GM19372 (cell line): ENCODE data around the gene FOXL2.
"Not testable (repeated sequence)": the region's sequence is repeated elsewhere in the genome, so short reads cannot be mapped to it uniquely, and the experiment has no call there.

Experiments used
- ATAC-seq: cut with Tn5 transposase; IDR thresholded peaks from one replicate; pipeline ENCODE4 v1.9.1; 2021; ENCODE audit warnings: mild to moderate bottlenecking, low read depth, moderate library complexity; ENCODE audit not compliant: unreplicated experiment

The FOXL2 gene

DNA sequence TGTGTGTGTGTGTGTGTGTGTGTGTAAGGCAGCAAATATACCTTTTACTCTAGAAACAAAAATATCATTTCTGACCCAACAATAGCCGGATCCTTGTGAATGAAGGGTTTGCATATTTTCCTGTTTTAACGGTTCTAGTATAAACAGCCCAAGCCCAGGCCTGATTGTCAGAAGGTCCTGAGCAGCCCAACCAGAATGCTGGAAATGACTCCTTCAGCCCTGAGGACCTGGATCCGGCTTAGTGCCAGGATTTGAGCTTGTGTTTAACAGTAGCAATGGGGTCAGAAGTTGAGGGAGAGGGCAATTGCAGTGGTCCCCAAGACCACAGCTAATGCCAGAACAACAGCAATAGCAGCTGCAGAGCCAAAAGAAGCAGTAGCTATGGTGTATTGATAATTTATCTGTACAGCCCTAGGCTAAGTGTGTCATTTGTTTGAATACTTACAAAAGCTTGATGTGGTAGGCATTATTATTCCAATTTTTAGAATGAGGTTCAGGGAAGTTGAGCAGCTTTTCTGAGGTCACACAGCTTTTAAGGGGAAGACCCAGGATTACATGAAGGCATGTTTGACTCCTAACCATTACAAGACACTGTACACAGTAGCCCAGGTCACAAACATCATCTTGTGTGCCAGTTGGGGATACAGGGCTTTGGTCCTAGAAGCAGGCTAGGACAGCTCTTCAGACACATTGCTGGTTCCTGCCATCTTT, 12.8 kb downstream of the FOXL2 start:
- no peak for ATAC-seq

DNA sequence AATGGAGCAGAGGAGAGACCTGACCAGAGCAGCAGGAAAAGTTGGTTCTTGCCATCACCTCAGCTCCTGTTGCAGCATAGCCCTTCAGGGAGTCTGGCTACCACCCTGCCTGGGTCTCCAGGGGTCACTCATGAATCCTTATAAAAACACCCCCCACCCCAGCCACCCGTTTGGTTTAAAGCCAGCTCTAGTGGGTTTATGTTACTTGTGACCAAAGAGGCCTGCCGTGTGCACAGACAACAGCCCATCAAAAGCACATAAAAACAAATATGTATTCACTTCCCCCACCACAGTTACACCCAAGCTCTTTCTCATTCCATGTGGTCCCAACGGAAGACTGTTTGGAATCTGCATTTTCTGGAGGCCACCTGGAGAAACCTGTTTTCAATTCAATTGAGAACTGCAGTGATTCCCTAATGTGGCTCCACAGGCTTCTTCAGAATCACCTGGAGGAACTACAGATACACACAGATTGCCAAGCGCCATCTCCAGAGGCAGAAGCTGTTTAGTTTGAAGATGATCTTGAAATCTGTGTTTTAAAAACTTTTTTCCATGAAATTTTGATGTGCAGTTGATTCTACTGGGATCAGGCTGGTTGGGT, 13.8 kb downstream of the FOXL2 start:
- no peak for ATAC-seq

DNA sequence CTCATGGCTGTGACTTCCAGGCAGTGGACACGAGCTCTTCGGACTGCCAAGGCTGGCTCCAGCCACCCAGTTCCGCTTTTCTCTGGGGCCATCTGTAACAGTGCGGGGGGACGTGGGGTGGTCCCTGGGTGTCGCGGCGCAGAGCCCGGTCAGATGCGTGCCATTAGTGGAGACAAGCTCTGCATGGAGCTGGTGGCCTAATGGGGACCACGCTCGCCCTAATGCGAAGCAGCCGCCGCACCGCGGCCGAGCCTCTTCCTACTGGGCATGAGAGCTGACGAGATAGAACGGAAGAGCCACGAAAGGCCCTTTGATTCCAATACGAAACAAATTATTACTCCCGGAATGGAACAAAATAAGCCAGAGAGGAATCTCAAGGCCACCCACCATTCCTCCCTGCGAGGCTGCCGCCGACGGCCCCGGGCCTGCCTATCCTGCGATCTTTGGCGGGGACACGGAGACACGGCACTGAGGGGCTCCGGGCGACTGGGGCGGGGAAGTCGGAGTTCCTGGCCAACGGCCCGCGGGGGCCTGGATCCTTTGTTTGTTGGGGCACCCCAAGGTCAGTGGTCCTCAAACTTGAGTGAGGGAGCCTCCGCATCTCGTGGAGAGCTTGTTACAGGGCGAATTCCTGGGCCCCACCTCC, 18.1 kb downstream of the FOXL2 start:
- no peak for ATAC-seq

DNA sequence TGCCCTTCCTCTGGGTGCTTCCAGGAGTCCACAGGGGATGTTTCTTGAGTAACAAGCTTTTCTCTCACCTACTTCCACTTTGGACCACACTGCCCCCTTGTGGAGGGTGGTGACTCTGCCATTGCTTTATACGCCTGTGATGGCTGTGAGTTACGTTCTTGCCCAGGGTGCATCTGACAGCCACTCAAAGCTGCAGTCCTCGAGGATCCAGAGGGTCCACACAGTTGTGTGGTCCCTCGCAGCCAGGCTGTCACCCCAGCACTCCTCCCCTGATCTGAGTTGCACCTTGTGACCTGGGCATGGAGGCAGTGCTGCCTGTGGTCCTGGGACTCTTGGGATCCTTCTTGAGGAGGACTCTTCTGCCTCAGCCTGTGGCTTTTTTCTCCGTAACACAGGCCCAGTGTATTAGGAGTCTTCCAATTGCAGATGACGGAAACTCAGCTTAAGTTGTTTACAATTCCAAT, 23.4 kb downstream of the FOXL2 start:
- ATAC-seq, result peak; percentile 72

DNA sequence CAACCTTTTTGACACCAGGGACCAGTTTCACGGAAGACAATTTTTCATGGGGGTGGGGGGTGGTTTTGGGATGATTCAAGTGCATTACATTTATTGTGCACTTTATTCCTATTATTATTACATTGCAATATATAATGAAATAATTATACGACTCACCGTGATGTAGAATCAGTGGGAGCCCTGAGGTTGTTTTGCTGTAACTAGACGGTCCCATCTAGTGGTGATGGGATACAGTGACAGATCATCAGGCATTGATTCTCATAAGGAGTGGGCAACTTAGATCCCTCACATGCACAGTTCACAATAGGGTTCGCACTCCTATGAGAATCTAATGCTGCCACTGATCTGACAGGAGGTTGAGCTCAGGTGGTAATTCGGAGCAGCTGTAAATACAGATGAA, 24.5 kb downstream of the FOXL2 start:
- ATAC-seq, result not testable (repeated sequence)

DNA sequence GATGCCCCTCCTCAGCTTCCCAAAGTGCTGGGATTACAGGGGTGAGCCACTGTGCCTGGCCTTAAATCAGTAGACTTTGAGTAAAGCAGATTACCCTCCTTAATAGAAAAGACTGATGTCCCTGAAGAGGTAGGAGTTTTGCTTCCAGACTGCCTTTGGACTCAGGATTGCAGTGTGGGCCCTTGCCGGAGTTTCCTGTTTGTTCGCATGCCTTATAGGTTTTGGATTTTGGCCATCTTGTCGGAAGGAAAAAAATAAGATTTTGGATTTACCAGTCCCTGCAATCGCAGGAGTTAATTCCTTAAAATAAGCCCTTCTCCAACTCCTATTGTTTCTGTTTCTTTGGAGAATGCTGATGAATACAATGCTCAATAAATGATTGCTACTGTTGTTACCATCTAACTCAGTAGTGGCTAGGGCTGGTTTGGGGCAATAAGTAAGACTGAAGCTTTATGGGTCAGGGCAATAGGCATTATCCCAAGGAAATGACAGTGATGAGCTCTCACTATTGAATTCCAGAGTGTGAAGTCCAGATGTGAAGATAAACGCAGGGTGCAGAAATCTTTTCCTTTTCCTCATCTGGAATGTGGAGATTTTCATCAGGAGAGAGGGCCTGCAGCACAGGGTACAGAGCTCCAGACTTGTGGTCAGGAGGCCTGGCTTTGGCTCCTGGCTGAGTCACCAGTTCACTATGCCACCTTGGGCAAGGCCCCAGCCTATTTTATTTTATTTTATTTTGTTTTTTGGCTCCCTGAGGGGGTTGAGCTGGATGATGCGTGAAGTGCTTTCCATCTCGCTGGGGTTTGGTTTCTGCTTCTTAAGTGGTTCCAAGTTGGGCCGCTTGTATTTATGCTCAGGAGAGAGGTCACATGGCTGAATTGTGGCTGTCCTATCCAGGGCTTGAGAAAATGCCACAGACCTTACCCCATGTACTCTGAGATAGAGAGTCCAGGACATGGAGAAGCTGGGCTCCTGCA, 25.3 kb downstream of the FOXL2 start:
- no peak for ATAC-seq

DNA sequence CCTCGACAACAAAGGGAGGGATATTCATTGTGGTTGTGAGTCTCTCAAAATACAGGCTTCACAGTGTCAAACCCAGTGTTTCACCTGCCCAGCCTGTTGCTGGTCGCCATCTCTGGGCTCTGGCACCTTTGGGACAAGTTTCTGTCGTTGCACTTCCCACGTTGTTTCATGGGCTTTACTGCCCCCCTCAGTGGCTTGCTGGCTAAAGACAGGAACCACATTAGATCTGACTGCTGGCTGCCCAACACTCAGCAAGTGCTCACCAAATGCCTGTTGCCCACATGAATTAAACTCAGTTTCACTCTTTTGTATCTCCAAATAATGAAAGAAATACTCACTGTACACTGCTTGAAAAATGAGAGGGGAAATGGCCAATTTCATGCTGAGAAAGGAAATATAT, 27.6 kb downstream of the FOXL2 start:
- no peak for ATAC-seq

DNA sequence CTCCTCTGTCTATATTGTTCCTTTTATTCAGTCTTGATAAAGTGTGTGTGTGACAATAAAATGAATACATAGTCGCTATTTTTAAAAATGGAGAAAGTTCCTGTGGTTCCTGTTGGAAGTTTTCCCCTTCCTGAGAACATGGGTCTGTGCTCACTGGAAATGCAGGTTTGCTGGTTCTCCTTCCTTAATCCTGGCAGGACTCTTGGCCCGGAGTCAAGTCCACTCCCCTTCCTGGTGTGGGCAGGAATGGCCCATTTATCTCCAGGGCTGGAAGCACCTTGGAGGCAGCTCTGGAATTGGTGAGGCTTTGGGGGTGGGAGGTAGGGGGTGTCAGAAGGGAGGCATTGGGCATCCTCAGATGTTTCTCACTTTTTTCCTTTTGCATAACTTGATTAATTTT, 30.1 kb downstream of the FOXL2 start:
- ATAC-seq, result no peak

DNA sequence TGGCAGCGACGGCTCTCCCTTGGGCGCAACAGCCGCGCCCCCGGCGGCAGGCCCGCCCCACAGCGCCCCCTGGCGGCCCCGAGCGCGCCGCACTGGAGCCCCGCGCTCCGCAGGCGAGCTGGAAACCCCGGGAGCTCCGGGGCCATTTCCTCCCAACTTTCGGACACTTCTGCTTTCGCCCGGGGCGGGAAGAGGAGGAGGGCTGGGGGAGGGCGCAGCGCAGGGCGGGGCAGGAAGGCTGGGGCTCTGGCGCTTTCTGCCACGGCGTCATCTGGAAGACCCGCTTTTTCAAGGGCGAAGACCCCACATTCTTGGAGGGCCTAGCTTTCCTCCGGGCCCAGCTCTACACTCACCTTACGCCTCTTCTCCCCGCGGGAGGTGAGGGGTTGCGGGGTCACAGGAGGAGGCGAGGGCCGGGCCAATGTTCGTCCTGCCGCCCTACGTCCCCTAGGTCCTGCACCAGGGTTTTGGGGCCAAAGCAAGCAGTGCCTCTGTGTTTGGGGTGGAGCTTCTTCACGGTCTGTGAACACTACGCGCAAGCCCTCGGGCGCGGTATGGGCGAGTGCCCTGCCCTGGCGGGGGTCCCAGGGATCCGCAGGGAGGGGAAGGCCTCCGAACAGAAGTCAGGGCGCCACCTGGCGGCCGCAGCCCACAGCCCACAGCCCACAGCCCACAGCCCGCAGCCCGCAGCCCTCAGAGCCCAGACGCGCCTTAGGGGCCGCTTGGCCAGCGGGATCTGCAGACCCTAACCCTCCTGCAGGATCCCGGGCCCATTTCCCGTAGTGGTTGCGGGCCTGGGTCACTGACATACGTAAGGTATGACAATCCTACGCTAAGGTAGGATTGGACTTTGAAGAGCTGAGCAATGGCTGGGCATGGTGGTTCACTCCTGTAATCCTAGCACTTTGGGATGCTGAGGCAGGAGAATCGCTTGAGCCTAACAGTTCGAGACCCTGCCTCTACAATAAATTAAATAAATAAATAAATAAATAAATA, 31.1 kb downstream of the FOXL2 start:
- ATAC-seq, result peak; percentile 71

DNA sequence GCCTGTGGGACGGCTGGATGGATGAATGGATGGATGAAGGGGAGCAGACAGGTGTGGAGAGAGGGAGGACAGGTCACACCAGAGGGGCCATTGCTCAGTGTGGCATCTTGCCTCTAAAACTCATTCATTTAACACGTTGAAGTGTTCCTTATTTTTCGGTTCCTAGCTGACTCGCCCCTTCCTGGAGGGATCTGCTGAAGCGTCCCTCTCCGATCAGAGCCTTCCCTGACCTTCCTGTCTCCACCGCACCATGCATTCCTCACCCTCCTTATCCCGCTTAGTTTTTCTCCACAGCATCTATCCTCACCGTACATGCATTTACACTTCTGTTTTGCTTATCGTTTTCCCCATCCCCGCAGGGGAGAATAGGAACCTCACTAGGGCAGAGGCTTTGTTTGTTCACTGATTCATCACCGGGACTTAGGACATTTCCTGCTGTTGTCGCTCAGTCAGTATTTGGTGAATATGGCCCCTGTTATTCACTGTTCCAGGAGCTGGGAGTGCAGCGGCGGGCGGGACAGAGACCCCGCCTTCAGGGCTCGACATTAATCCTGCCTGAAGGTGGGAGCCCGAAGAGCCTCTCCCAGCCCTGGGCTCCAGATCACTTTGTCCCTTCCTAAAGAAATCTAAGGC, 32.0 kb downstream of the FOXL2 start:
- peak; percentile 20 for ATAC-seq

DNA sequence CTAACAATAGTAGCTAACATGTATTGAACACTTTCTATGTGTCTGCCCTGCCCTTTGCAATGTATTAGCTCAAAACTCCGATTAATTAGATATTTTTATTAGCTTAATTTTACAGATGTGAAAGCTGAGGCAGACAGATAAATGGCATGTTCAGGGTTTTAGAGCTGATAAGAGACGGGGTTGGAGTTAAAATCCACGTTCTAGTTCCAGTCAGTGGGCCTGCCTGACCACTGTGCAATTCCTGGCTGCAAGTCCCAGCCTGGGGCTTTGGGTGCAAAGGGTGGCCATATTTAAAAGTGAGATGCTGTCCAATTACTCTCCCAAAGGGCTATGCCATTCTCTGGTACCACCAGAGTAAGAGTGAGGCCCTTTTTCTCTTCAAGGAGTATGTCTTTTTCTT, 33.2 kb downstream of the FOXL2 start:
- ATAC-seq, result no peak

DNA sequence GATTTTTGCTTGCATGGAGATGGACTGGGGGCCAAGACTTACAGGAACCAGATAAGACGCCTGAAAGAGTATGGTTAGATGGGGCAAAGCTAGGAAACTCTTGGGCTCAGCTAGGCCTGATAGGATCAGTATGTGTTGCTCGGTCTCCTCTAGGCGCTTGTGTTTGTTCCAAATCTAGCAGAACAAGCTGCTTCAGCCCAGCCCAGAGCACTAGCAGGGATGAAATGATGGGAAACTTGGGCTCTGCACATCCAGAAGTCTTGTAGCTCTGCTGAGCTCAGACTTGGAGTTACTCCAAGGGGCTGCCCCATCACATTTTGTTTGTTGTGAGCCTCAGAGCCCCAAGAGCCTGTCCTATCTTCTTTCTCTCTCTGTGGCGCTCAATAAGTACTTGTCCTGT, 34.7 kb downstream of the FOXL2 start:
- ATAC-seq, result no peak

DNA sequence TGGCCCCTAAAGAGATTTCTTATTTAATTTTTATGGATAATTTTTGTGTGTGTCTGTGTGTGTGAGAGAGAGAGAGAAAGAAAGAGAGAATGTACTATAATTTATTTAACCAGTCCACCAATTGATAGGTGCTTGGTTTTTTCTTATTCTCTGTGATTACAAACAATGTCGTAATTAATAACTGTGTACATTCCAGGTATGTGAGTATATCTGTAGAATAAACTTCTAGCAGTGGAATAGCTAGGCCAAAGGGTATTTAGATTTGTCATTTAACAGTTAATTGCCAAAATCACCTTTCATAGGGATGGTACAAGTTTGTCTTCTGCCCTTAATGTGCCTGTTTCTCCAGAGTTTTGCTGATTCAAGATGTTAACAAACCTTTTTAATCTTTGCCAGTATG, 35.3 kb downstream of the FOXL2 start:
- no peak for ATAC-seq

DNA sequence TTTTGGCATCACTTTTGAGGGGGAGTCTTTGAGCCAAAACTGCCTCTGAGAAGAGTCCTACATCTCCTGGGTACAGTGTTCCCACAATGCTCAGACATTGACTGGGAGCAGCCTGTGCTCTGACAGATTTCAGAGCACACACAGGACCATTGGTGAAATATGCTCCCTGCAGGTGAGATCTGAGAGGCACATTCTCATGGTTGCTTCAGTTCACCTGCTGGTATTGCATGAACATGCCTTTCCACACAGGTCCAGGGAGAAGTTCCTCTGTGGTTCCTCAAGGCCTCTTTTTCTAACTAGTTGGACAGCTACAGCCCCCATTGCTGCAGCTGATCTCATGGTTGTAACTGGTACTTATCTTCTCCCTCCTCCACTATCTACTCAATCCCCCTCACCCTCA, 37.0 kb downstream of the FOXL2 start:
- ATAC-seq, result no peak

DNA sequence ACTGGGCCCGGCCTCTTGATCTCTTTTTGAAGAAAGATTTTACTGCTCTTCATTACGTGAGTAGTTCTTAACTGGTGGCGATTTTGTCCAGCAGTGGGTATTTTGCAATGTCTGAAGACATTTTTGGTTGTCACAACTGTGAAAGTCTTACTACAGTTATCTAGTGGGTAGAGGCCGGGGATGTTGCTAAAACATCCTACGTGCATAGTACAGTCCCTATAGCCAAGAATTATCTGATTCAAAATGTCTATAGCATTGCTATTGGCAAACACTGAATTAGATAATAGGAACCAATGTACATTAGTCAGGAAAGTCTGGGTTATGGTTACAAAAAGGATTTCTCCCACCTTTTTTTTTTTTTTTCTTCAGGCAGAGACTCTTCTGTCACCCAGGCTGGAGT, 38.1 kb downstream of the FOXL2 start:
- ATAC-seq, result no peak

DNA sequence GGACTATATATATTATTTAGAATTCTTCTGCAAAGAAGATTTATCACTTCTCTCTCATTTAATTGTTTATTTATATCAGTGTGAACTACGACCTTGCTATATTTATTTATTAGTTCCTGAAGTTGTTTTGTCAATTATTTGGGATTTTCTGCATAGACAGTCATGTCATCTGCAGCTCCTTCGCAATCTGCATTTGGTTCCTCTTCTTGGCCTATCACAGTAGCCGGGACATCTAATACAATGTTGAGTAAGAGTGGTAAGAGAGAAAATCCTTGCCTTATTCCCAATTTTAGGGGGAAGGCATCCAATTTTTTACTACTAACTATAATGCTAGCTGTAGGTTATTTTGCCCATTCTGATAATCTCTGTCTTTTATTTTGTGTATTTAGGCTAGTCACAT, 39.4 kb downstream of the FOXL2 start:
- no peak for ATAC-seq

DNA sequence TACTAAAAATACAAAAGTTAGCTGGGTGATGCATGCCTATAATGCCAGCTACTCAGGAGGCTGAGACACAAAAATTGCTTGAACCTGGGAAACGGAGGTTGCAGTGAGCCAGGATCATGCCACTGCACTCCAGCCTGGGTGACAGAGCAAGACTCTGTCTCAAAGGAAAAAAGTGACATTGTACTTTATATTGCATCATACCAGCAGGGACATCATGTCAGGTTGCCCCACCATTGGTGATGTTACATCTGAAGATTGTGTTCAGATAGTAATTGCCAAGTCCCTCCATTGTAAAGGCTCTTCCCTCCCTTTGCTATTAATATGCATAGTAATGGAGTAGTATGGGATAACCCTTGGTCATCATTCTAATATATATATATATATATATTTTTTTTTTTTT, 44.8 kb downstream of the FOXL2 start:
- no peak for ATAC-seq

DNA sequence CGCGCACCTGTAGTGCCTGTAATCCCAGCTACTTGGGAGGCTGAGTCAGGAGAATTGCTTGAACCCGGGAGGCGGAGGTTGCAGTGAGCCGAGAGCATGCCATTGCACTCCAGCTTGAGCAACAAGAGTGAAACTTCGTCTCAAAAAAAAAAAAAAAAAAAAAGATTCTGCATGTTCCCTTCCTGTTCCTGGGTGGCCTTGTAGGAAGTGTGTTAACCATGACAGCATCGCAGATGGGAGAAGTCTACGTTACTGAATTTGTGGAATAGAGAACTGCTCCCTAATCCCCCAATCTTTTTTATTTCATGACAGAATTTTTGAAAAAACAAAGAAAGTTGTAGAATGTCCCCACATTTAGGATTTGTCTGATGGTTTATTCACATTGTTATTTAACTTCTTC, 45.4 kb downstream of the FOXL2 start:
- ATAC-seq, result no peak

DNA sequence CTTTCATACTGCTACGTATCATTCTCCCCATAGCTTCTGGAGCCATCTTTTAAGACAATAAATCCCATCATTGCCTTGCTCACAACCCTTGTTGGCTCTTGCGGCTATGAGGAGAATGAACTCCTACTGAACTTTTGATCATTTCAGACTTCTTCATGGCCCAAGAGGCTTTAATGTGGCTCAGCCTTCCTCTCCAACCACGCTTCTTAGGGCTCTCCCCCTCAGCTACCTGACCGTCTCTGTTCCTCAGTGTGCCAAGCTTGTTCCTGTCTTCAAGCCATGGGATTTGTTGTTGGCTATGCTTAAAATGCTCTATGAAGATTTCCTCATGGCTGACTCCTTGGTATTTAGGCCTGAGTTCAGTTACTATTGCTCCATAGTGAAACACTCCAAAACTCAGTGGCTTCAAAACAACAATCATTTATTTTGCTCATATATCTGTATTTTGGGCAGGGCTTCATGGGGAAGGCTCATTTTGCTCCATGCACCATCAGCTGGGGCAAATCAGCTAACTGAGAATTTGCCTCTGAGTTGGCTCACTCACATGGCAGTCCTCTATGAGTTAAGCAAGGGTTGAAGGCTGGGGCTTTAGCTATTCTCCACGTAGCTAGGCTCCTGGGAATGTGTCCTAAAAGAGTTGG, 47.5 kb downstream of the FOXL2 start:
- ATAC-seq, result no peak
